NCI-H748 treated with DMSO at 0.1 percent for 48 hours (cell line): ENCODE measurements around the gene GPR6.

Experiments used
- DNase-seq: peaks from one replicate; lab custom pipeline; 2025; lab: John Stamatoyannopoulos, UW

Gene GPR6

DNA sequence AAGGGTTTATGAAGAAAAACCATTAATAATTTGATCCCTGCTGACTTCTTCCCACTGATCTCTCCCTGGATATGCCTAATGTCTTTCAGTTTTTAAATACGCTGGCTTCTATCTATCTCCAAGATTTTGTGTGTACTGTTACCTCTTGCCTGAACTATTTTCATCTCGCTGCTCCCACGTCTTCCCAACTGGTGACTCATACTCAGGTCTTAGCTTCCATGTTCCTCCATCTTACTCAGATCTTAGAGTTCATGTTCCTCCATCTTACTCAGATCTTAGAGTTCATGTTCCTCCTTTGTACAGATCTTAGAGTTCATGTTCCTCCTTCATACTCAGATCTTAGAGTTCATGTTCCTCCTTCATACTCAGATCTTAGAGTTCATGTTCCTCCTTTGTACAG is 21.6 kb downstream of the GPR6 start:
- DNase-seq, result no peak

- DNase-seq, result no peak
Observed at GRCh38 chr6:110002676-110003075, 24.6 kb downstream of the GPR6 start.

DNA sequence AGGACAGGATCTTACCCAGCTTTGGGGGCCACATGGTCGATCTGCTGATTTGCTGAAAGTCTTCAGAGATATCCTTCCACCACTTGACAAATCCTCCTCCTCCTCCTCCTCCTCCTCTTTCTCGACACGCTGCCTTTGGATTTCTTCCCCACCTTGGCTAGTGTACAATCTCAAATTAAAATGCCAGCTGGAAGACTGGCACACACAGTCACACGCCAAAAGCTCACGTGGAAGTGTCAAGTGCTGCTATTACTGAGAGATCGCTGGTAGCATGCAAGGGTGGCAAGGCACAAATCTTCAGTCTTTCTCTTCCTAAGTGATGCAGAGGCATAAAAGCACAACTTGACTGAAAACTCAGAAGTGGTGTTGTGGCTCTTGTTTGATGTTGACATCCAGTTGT is 35.3 kb downstream of the GPR6 start:
- DNase-seq, result no peak

GRCh38 chr6:110015206-110015605 is 37.1 kb downstream of the GPR6 start:
- DNase-seq, result no peak

DNA sequence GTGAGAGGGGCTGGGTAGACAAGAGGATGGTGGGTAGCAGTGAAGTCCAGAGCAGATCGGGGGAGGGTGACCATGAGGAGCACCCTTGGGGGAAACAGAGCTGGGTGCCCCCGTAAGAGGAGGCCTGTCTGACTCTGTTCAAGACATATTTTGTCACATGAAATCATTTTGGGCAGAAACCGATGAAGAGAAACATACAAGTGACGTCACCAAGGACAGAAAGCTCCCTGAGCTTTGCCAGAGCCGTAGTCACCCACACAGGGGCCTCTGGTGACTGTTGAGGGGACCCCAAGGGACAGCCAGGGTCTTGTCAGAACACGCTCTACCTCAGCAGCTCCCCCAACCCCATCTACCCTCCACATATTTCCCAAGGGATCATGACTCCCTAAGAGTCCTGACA is 39.2 kb downstream of the GPR6 start:
- no peak for DNase-seq

GRCh38 chr6:110017946-110018345 is 39.8 kb downstream of the GPR6 start:
- DNase-seq, result no peak

DNA sequence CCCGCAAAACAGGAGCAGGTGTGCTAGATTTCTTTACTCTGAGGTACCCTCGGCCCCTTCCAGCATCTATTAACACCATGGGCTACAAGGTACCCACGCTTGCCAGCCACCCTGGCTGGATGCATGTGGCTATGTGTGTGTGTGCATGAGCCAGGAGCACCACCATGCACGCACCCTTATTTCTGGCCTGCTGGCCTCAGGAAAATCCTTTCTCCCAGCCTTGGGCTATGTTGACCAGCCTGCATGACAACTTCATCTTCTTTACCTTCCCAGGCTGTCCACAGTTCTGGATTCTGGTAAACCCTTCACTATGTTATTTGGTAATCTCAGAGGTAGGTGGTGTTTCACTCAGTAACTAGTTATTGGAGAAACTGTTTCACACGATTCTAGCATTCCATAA is 40.4 kb downstream of the GPR6 start:
- DNase-seq, result no peak

- no peak for DNase-seq
Observed at GRCh38 chr6:110020888-110021287, 42.8 kb downstream of the GPR6 start.

GRCh38 chr6:110029144-110029543 is 51.0 kb downstream of the GPR6 start:
- DNase-seq, result no peak
